Measurements from ENCODE around the gene BNIP3.

DNA sequence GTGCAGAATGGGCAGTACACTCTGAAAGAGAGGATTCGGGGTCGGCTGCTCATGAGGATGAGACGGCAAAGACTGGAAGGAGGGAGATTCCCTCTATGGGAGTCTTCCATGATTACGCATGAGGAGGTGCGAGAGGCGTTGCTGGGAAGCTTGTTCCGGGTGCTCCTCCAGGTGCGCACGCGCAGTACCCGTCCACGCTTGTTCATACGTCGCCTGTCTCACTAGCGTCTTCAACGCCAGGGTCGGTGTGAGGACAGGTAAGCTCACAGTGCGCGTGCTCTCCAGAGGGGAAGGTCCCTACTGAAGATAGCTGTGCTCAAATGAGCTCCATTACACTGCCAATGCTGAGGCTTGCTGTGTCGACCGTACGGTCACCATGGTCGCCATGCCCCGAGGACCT lies 39.3 kb upstream of the BNIP3 start:
- TF ChIP-seq GATA2 (IDR thresholded peaks at IDR 0.05; ENCODE audit: low read depth, low read length) (no peak), GATA3 (IDR thresholded peaks at IDR 0.05; ENCODE audit: low read depth, low read length) (no peak)

Data from SH-SY5Y (cell line).